Stomach smooth muscle (tissue), 2 donors: ENCODE data around the gene CATSPER2.
"Not testable (repeated sequence)": the region's sequence is repeated elsewhere in the genome, so short reads cannot be mapped to it uniquely, and the experiment has no call there.

Experiments
- H3K27ac ChIP-seq: one replicate; pipeline ENCODE4 v1.7.0; 2013; ENCODE audit warnings: mild to moderate bottlenecking, low read length, inconsistent platforms
- H3K27me3 ChIP-seq, 2 donors: one replicate each; pipeline ENCODE4 v1.7.0; 2013; ENCODE audit warnings: low read length in 2 of 2; ENCODE audit not compliant: insufficient read depth in 2 of 2, control insufficient read depth in 1 of 2
- H3K36me3 ChIP-seq, 2 donors: one replicate each; pipeline ENCODE4 v1.7.0; 2013; ENCODE audit warnings: low read length in 2 of 2; ENCODE audit not compliant: control insufficient read depth in 2 of 2, insufficient read depth in 2 of 2
- H3K4me1 ChIP-seq: one replicate; pipeline ENCODE4 v1.7.0; 2013; ENCODE audit warnings: low read length; ENCODE audit not compliant: control insufficient read depth, insufficient read depth
- H3K4me3 ChIP-seq, 2 donors: one replicate each; pipeline ENCODE4 v1.7.0; 2013; ENCODE audit warnings: low read length in 2 of 2
- H3K9ac ChIP-seq, 2 donors: one replicate each; pipeline ENCODE4 v1.7.0; 2013; ENCODE audit warnings: low read length in 2 of 2, mild to moderate bottlenecking in 1 of 2
- H3K9me3 ChIP-seq, 2 donors: one replicate each; pipeline ENCODE4 v1.7.0; 2013; ENCODE audit warnings: low read length in 2 of 2; ENCODE audit not compliant: control insufficient read depth in 2 of 2
- donor health status: healthy.
- donor health status: Pancreatic carcinoma.

CATSPER2 gene

DNA sequence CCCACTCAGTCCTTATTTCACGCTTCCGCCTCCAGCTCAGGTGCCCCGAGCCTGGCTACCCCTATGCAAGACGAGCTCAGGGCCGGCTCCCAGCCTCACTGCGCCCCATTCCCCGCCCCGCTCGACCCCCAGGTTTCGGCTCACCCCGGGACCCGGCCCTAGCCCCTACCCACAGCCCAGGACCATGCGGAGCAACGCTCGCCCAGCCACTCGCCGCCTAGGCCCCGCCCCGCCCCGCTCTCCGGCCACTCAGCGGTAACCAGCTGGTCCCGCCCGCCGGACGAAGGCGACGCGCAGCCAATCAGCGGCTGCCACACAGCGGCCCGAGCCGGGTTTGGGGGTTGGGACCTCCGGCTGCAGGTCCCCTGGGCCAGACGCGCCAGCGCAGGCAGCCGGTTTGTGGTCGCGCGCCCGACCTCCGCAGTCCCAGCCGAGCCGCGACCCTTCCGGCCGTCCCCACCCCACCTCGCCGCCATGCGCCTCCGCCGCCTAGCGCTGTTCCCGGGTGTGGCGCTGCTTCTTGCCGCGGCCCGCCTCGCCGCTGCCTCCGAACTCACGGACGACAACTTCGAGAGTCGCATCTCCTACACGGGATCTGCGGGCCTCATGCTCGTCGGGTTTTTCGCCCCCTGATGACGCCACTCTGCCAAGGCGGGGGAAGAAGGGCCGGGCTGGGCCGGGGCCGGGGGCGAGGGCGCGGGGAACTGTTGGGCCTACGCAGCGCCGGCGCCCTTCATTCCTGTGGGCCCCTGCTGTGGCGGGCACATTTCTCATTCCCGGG lies at the start of gene CATSPER2:
CATSPER2 (minus strand) TSS at position 196 of the 781 bp plus-strand sequence. CDS start 783 bp downstream, outside the sequence.
- no peak within 1 kb of the TSS for H3K9ac ChIP-seq
- no peaks in the 10 kb centered on the region for H3K4me1 ChIP-seq
- H3K4me3 ChIP-seq: no peak within 1 kb of the TSS

DNA sequence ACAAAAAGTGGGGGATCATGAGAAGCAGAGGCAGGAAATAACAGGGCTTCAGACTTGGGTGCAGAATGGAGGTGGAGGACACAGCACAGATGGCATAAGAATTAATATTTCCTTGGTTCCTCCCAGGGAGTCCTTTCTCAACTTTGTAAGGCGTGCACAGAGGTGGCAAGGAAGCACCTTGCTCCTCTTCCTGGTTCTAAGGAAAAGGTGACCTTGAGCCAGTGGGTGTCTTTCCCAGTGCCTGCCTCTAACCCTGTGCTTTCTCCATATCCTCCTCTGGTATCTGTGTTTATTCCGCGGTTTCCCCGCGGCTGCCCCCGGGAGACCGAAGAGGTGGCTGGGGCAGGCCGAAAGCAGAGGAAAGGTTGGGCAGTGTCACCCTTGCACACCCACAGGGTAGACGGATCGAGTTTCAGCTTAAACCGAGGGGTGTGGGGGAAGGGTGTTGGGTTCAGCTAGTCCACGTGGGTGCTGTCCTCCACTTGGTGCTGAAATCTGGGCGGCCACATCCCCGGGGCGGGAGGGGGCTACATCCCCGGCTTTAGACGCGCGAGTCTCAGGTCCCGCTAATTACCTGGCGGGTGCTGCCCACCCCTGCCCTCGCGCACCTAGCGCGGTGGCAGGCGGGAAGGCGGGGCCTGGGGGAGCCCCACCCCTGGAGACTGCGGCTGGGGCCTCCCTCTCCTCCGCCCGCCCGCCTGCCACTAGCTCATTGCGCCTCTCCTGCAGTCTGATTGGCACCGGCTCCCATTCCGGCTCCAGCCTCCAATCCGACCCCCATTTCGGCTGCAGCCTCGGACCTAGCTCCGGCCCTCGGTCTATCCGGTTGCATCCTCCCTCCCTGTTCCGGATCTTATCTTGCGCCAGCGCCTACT lies 44.7 kb upstream of the CATSPER2 start, which contains the start of gene CKMT1A:
CKMT1A (plus strand) TSS at position 712 of the 875 bp plus-strand sequence. CDS start 192 bp downstream, outside the sequence.
- not testable (repeated sequence) for H3K9ac ChIP-seq, H3K36me3 ChIP-seq, H3K27ac ChIP-seq, H3K4me1 ChIP-seq, H3K27me3 ChIP-seq, H3K4me3 ChIP-seq, H3K9me3 ChIP-seq

More for the DNA sequence above, at the start of gene CATSPER2:
- H3K27me3 ChIP-seq: no peaks in the 10 kb centered on the region
- no peaks in the 10 kb centered on the region for H3K36me3 ChIP-seq
- no peaks in the 10 kb centered on the region for H3K9me3 ChIP-seq
- H3K27ac ChIP-seq: no peak within 1 kb of the TSS

DNA sequence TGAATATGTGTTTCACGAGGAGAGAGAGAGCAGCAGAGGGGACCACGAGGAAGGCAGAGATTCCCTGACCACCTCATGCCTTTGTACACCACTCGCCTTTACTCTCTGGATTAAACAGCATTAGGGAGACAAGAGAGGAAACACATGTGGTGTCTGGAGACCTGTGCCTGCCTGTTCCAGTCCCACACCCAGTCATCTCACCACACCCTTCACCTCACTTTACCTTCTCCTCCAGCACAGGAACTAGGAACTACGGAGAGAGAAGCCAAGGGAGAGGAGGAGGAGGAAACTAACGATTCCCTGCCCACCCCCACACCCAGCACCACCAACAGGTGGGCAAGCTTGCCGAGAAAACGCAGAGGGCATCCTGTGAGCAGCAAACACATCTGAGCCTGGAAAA lies 44.0 kb upstream of the CATSPER2 start:
- H3K36me3 ChIP-seq, H3K27ac ChIP-seq, H3K9me3 ChIP-seq, H3K4me3 ChIP-seq, H3K4me1 ChIP-seq, H3K27me3 ChIP-seq, H3K9ac ChIP-seq: not testable (repeated sequence)

DNA sequence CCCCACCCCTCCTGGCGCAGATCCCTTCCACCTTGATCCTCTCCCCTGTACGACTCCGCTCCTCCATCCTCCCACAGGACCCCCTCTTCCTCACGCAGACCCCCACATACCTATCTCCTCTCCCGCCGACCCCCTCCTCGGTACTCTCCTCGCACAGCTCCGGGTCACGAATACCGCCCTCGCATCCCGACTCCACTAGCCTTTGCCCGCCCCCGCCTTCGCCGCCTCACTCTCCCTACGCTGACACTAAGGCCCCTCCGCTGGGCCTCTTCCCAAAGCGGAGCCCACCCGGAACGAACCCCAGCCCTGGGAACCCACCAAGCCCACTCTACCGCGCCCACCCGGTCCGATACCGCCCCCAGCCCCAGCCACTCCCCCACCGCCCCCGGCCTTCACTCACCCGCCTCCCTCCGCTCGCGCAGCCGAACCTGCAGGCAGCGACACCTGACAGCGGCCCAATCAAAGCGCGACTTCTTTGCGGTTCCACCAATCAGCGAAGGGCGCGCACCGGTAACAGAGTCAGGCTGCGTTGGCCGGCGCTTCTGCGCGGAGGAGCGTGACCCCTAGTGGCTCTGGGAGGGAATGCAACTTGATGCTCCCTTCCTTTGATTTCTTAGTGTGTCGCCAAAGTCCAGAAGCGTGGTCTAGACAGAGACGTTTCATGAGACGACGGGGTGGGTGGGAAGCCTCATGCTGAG lies 41.1 kb upstream of the CATSPER2 start:
- not testable (repeated sequence) for H3K27me3 ChIP-seq

DNA sequence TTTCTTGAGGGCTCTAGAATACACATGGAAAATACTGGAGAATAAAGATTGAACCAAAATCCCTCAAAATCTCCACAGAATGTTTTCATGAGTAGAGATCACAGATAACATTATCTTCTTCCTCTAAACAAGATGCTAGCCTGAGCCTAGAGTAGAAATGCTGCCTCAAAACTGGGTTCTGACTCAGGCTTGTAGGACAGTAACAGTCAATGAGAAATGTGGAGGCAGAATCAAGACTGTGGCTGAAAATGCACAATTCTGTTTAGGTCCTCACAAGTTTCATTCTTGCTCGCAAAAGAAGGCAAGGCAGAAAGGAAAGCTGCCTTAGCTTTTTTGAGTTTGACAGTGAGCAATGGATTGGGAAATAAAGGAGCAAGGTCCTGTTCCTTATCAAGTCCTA lies 25.5 kb upstream of the CATSPER2 start:
- not testable (repeated sequence) for H3K4me1 ChIP-seq, H3K9me3 ChIP-seq, H3K27ac ChIP-seq, H3K27me3 ChIP-seq, H3K36me3 ChIP-seq, H3K9ac ChIP-seq, H3K4me3 ChIP-seq

More for the DNA sequence above, 41.1 kb upstream of the CATSPER2 start:
- H3K9me3 ChIP-seq, H3K27ac ChIP-seq, H3K4me3 ChIP-seq, H3K4me1 ChIP-seq, H3K9ac ChIP-seq, H3K36me3 ChIP-seq: not testable (repeated sequence)

DNA sequence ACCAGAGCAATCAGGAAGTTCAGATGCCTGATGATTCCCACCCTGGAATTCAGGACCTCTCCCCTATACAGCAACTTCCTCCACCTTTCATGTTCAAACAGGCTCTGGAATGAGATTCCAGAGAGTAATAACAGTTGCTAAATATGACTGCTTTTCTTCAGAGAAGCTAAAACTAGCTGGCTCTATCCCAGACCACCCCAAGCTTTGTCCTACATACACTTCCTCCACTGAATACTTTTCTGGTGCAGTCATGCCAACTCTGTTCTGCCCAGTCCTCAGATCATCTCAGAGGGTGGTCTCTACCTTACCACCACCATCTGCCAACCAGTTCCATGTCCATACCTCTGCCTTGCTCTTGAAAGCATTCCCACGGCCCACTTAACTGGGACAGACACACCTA lies 17.5 kb upstream of the CATSPER2 start:
- not testable (repeated sequence) for H3K9ac ChIP-seq, H3K4me1 ChIP-seq, H3K4me3 ChIP-seq, H3K27me3 ChIP-seq, H3K9me3 ChIP-seq, H3K27ac ChIP-seq, H3K36me3 ChIP-seq

DNA sequence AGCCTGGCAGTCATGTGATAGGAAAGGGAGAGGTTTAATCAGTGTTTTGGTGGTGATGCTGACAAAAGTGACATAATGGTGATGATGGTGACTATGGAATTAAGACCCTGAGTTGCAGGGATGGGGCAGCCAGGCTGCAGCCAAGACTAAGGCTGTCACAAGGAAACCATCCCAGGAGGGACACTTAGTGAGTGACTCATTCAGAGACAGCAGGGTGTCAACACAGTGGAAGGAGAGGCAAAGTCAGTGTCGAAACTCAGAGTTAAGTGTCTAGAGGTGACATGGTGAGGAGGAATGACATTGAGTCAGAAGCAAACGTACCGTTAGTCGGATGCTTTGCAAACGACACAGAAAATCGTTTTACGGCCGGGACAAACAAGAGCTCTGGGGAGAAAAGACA lies 14.7 kb upstream of the CATSPER2 start:
- not testable (repeated sequence) for H3K36me3 ChIP-seq

DNA sequence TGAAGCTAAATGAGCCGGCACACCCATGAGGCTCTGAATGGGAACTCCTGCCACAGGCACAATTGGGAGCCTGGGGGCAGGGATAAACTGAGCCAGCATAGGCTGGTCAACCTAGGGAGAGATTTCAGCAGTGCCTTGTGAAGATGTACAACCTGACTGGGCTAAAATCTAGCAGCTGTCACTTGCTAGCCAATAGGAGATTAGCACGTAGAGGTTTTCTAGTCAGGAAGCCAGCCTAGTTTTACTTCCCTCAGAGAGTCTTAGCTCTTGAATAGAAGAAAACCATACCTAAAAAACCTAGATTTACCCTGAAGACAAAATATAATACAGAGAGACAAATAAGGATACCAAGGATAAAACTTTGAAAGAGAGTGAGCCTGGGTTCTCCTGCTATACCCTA lies 13.6 kb upstream of the CATSPER2 start:
- H3K4me3 ChIP-seq, H3K9ac ChIP-seq, H3K27me3 ChIP-seq, H3K4me1 ChIP-seq, H3K9me3 ChIP-seq, H3K36me3 ChIP-seq, H3K27ac ChIP-seq: not testable (repeated sequence)

More for the DNA sequence above, 14.7 kb upstream of the CATSPER2 start:
- not testable (repeated sequence) for H3K9me3 ChIP-seq, H3K27ac ChIP-seq, H3K4me3 ChIP-seq, H3K27me3 ChIP-seq, H3K9ac ChIP-seq, H3K4me1 ChIP-seq

DNA sequence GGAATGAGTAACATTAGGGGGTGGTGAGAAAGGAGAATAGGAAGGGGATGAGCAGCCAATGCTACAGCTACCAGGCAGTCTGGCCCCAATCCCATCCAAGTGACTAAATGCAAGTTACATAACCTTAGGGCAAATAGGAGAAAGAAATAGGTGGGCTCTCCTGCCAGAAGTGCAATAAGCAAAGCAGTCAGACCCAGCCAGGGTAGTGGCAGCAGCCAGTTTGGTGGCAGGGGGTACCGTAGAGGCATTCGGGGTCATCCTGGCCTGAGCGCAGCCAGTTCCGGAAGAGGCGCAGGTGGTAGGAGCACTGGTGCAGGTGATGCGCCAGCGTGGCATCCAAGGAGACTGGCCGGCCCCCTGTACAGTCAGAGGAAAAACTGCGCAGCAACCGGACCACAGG lies 11.1 kb upstream of the CATSPER2 start:
- not testable (repeated sequence) for H3K9ac ChIP-seq, H3K4me1 ChIP-seq, H3K9me3 ChIP-seq, H3K36me3 ChIP-seq, H3K4me3 ChIP-seq, H3K27me3 ChIP-seq, H3K27ac ChIP-seq

DNA sequence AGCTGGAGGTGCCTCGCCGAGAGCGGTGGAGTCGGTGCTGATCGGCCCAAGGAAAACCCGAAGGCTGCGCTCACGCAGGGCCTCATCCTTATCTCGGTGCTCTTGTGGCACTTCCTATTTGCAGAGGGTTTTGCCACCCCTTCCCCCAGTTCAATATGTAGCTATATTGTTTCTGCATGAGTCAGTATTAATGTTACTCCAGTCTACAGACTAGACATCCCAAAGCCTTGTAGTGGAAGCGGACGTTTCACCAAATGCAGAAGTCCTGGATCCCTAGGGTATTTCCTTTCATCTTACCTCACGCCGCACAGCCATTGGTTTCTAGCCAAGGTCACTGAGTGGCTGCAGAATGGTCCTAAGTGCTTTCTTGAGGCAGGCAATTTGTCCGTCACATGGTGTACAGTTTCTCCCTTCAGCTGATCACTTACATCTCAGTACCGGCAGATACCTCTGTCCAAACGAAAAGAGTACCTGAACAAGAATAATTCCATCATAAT lies 834 bp upstream of the CATSPER2 start:
- not testable (repeated sequence) for H3K36me3 ChIP-seq, H3K27ac ChIP-seq, H3K4me1 ChIP-seq, H3K4me3 ChIP-seq, H3K27me3 ChIP-seq, H3K9ac ChIP-seq, H3K9me3 ChIP-seq
